ENCODE results near the gene ARL10.

GRCh38 chr5:176319827-176320554, 45.3 kb upstream of the ARL10 start:
- TF ChIP-seq POLR2A (IDR thresholded peaks at IDR 0.05; ENCODE audit: low read length) = no peak
- no peak for TF ChIP-seq GATA1 (IDR thresholded peaks at IDR 0.05; ENCODE audit: low read depth, low read length)

All from erythroblast (primary cell).